Tibial nerve (tissue), 4 donors: ENCODE data around the gene SLC2A6. TPM values are rescaled to one million over a fixed set of nuclear protein-coding genes. Genes with fewer than 3 reads are reported as not detected.

Experiments
- DNase-seq, 2 donors: peaks; one replicate each; pipeline ENCODE4 v3.0.0-alpha.2; 2019; ENCODE audit warnings: low spot score in 2 of 2
- H3K27ac ChIP-seq, 4 donors: fragments of 200-600 bp; sonication (generic) in 3 of 4; one replicate each; pipeline ENCODE4 v1.5.1; 2017 to 2019; ENCODE audit warnings: mild to moderate bottlenecking in 1 of 4
- H3K27me3 ChIP-seq, 2 donors: fragments of 200-600 bp; sonication (generic) in 1 of 2; one replicate each; pipeline versions ENCODE4 v1.5.1 to v1.6.0; 2017 to 2019
- H3K36me3 ChIP-seq, 3 donors: fragments of 200-600 bp; sonication (generic); one replicate each; pipeline ENCODE4 v1.5.1; 2018 to 2019
- H3K4me1 ChIP-seq, 4 donors: fragments of 200-600 bp; sonication (generic) in 3 of 4; one replicate each; pipeline ENCODE4 v1.5.1; 2017 to 2019
- H3K4me3 ChIP-seq, 4 donors: fragments of 200-600 bp; sonication (generic) in 3 of 4; one replicate each; pipeline ENCODE4 v1.5.1; 2017 to 2019; ENCODE audit warnings: mild to moderate bottlenecking in 1 of 4, moderate library complexity in 1 of 4
- H3K9me3 ChIP-seq, 4 donors: fragments of 200-600 bp; sonication (generic) in 3 of 4; one replicate each; pipeline ENCODE4 v1.5.1; 2017 to 2019
- EP300 ChIP-seq, 2 donors: sonication (generic); formaldehyde crosslinking; IDR thresholded peaks; one replicate each; pipeline ENCODE4 v1.6.1; 2017; ENCODE audit warnings: antibody characterized with exemption in 2 of 2, mild to moderate bottlenecking in 1 of 2
- POLR2A ChIP-seq, 2 donors: fragments of 450-650 bp; IDR thresholded peaks; one replicate each; pipeline ENCODE4 v1.6.1; 2017; ENCODE audit warnings: antibody characterized with exemption in 2 of 2, mild to moderate bottlenecking in 2 of 2, moderate library complexity in 2 of 2
- WGBS, 2 donors: methylation state at CpG; one replicate each; pipeline ENCODE4 v1.1.5; 2018; 5-methylcytosine and 5-hydroxymethylcytosine counted together
- total RNA-seq, 4 donors: library from RNA; depleted of rRNA; stranded (reverse); fragments of >200 nt; gene quantifications; one replicate each; pipeline ENCODE4 v1.1.0, GENCODE V29; 2016
- TF ChIP-seq, protein P1 (sequence below), 5 experiments: fragments of 200-600 bp in 3 of 5; fragments of 450-650 bp in 2 of 5; sonication (generic) in 3 of 5; IDR thresholded peaks; one replicate each; pipeline ENCODE4 v1.5.1; 2016 to 2019; ENCODE audit warnings: antibody characterized with exemption in 5 of 5, mild to moderate bottlenecking in 3 of 5, moderate library complexity in 2 of 5

SLC2A6 gene
- total RNA-seq, 4 donors from 2014 or later = 2.1 to 6.3 (median 3.0) TPM

DNA sequence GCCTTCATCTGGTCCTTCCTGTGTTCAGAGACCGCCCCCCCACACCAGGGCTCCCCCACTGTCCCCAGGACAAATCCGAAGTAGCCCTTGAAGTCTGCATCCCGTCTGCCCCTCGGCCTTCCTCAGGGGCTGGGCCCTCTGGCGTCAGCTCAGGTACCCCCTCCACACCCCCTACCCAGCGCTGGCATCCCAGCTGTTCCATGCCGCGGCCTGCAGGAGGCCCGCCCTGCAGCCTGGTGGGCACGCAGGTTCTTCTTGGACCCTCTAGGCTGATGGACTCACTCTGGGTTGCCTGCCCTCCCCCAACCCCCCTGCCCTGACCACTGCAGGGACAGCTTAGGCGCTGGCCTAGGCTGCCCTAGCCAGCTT, 6.6 kb downstream of the SLC2A6 start:
- H3K9me3 ChIP-seq = no peaks in the 10 kb centered on the region
- no peak overlapping the region for H3K27ac ChIP-seq
- no peak overlapping the region for H3K4me3 ChIP-seq
- TF ChIP-seq, protein P1, sequence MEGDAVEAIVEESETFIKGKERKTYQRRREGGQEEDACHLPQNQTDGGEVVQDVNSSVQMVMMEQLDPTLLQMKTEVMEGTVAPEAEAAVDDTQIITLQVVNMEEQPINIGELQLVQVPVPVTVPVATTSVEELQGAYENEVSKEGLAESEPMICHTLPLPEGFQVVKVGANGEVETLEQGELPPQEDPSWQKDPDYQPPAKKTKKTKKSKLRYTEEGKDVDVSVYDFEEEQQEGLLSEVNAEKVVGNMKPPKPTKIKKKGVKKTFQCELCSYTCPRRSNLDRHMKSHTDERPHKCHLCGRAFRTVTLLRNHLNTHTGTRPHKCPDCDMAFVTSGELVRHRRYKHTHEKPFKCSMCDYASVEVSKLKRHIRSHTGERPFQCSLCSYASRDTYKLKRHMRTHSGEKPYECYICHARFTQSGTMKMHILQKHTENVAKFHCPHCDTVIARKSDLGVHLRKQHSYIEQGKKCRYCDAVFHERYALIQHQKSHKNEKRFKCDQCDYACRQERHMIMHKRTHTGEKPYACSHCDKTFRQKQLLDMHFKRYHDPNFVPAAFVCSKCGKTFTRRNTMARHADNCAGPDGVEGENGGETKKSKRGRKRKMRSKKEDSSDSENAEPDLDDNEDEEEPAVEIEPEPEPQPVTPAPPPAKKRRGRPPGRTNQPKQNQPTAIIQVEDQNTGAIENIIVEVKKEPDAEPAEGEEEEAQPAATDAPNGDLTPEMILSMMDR (IDR thresholded peaks at IDR 0.05) = no peak
- no peak for TF ChIP-seq EP300 (IDR thresholded peaks at IDR 0.05)
- no peak for TF ChIP-seq POLR2A (IDR thresholded peaks at IDR 0.05)
- no peaks in the 10 kb centered on the region for H3K27me3 ChIP-seq
- peaks cover 0 to 59% (median 4%) of the 10 kb centered on the region in 3 donors for H3K36me3 ChIP-seq
- H3K4me1 ChIP-seq = no peaks in the 10 kb centered on the region
- DNase-seq = no peak
- 82 to 86% methylated on average over 7 to 11 of the region's 11 CpGs for WGBS, 2 donors

GRCh38 chr9:133471551-133472276, 7.2 kb downstream of the SLC2A6 start:
- 79 to 82% methylated on average over 17 to 24 of the region's 27 CpGs for WGBS, 2 donors

GRCh38 chr9:133470988-133471387, 7.9 kb downstream of the SLC2A6 start:
- DNase-seq = no peak
- WGBS, 2 donors = 81 to 84% methylated on average over 7 of the region's 7 CpGs
- no peak overlapping the region for H3K4me3 ChIP-seq
- no peaks in the 10 kb centered on the region for H3K4me1 ChIP-seq
- no peaks in the 10 kb centered on the region for H3K27me3 ChIP-seq
- H3K9me3 ChIP-seq = no peaks in the 10 kb centered on the region
- peaks cover 0 to 54% (median 4%) of the 10 kb centered on the region in 3 donors for H3K36me3 ChIP-seq
- no peak overlapping the region for H3K27ac ChIP-seq
- no peak for TF ChIP-seq POLR2A (IDR thresholded peaks at IDR 0.05)
- TF ChIP-seq, protein P1 (IDR thresholded peaks at IDR 0.05) = no peak
- TF ChIP-seq EP300 (IDR thresholded peaks at IDR 0.05) = no peak

More at GRCh38 chr9:133471551-133472276, 7.2 kb downstream of the SLC2A6 start:
- no peak for DNase-seq
- H3K4me1 ChIP-seq = no peaks in the 10 kb centered on the region
- H3K36me3 ChIP-seq = peaks cover 0 to 62% (median 4%) of the 10 kb centered on the region in 3 donors
- no peaks in the 10 kb centered on the region for H3K27me3 ChIP-seq
- no peak overlapping the region for H3K27ac ChIP-seq
- H3K9me3 ChIP-seq = no peaks in the 10 kb centered on the region
- TF ChIP-seq, protein P1 (IDR thresholded peaks at IDR 0.05) = no peak
- no peak for TF ChIP-seq POLR2A (IDR thresholded peaks at IDR 0.05)
- no peak for TF ChIP-seq EP300 (IDR thresholded peaks at IDR 0.05)
- no peak overlapping the region for H3K4me3 ChIP-seq

- no peak for DNase-seq
- TF ChIP-seq POLR2A (IDR thresholded peaks at IDR 0.05) = no peak
- no peak overlapping the region for H3K4me3 ChIP-seq
- no peaks in the 10 kb centered on the region for H3K27me3 ChIP-seq
- no peaks in the 10 kb centered on the region for H3K9me3 ChIP-seq
- WGBS, 2 donors = 72 to 85% methylated on average over 14 to 16 of the region's 16 CpGs
- no peak overlapping the region for H3K27ac ChIP-seq
- no peaks in the 10 kb centered on the region for H3K4me1 ChIP-seq
- H3K36me3 ChIP-seq = peaks cover 0 to 53% (median 4%) of the 10 kb centered on the region in 3 donors
These were observed 8.4 kb downstream of the SLC2A6 start for GRCh38 chr9:133470427-133470924.

DNA sequence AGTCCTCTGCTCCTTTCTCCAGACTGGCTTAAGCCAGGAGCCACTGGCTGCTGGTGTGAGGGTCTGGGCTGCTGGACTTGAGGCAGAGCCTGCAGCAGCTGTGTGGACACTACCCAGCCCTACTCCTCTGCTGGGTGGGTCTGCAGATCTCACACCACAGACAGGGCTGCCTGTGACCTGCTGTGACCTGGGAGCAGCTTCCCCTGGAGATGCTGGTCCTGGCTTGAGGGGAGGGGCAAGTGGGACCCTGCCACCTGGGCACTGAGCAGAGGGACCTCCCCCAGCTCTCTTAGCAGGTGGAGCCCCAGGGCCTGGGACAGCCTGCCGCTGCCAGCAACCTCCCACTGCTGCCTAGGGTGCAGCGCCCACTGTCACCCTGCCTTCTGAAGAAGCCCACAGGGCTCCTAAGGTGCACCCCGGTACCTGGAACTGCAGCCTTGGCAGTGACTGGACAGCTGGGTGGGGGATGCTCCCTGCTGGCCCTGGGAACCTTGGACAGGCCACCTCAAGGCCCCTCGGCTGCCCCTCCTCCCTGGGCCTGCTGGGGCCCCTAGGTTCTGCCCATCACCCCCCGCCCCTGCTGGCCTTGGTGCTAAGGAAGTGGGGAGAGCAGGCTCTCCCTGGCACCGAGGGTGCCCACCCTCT, 10.0 kb downstream of the SLC2A6 start:
- peaks cover 0 to 57% (median 4%) of the 10 kb centered on the region in 3 donors for H3K36me3 ChIP-seq

More for the DNA sequence above, 10.0 kb downstream of the SLC2A6 start:
- DNase-seq = no peak
- H3K4me1 ChIP-seq = no peaks in the 10 kb centered on the region
- no peak overlapping the region for H3K4me3 ChIP-seq
- H3K27me3 ChIP-seq = no peaks in the 10 kb centered on the region
- WGBS, 2 donors = 100% methylated on average over 2 of the region's 6 CpGs; no CpG with 5 or more reads in 1 of the 2 donors
- TF ChIP-seq POLR2A (IDR thresholded peaks at IDR 0.05) = no peak
- no peak for TF ChIP-seq EP300 (IDR thresholded peaks at IDR 0.05)
- TF ChIP-seq, protein P1 (IDR thresholded peaks at IDR 0.05) = no peak
- H3K27ac ChIP-seq = no peak overlapping the region
- no peaks in the 10 kb centered on the region for H3K9me3 ChIP-seq
